Activated CD4-positive, alpha-beta memory T cell treated with anti-CD3 and anti-CD28 coated beads for 36 hours (primary cell): ENCODE measurements around the gene CCDC170. TPM values are rescaled to one million over a fixed set of nuclear protein-coding genes. Genes with fewer than 3 reads are reported as not detected.

ENCODE experiments used
- CTCF ChIA-PET: fragments of 350-600 bp; sonication (Branson Sonifier 250); formaldehyde crosslinking; loops from one replicate; lab custom pipeline; 2021; ENCODE audit warnings: antibody characterized with exemption, inconsistent platforms; lab: Charles Lee
- POLR2A ChIA-PET: fragments of 350-600 bp; sonication (Branson Sonifier 250); formaldehyde crosslinking; loops from one replicate; lab custom pipeline; 2021; ENCODE audit warnings: antibody characterized with exemption; lab: Charles Lee
- DNase-seq: peaks from one replicate; pipeline ENCODE4 v3.0.0-alpha.2; 2020
- H3K27ac Mint-ChIP-seq: one replicate; pipeline ENCODE4 v1.8.0; 2021; ENCODE audit warnings: mixed read lengths
- H3K27me3 Mint-ChIP-seq: one replicate; pipeline ENCODE4 v1.8.0; 2021; ENCODE audit warnings: mixed read lengths
- H3K36me3 Mint-ChIP-seq: one replicate; pipeline ENCODE4 v1.8.0; 2021; ENCODE audit warnings: mixed read lengths
- H3K4me1 Mint-ChIP-seq: one replicate; pipeline ENCODE4 v1.8.0; 2021; ENCODE audit warnings: low read depth, mixed read lengths
- H3K4me3 Mint-ChIP-seq: one replicate; pipeline ENCODE4 v1.8.0; 2021; ENCODE audit warnings: mild to moderate bottlenecking, mixed read lengths
- H3K9me3 Mint-ChIP-seq: one replicate; pipeline ENCODE4 v1.8.0; 2021; ENCODE audit warnings: mixed read lengths
- intact Hi-C: fragments of 100-400 bp; cut with micrococcal nuclease; formaldehyde crosslinking; loops from one replicate; pipeline ENCODE4 v1.15.1; 2023
- total RNA-seq, 2 experiments: library from RNA; stranded (reverse); gene quantifications; one replicate each; pipeline ENCODE4 v1.2.3, GENCODE V29; 2021

Gene CCDC170
- total RNA-seq, 2 experiments from 2014 or later = not detected

DNA sequence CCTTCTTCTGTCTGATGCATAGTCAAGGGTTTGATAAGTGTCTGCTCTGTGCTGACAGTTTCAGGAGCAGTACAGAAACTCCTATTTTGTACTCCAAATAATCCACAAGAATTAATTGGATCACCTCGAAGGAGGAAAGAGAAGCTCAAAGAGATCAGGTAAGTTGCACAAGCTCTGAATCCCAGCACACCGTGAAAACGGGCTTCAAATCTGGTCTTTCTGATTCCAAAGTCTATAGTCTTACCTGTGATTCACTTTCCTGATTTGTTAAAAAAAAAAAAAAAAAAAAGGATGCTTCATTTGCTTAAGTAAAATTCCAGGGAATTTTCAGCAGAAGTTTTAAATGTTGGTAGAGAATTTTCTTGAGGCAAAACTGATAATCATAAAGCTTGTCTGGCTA, 157.8 kb downstream of the CCDC170 start:
- no peak overlapping the region for H3K4me3 Mint-ChIP-seq
- H3K4me1 Mint-ChIP-seq = no peaks in the 10 kb centered on the region
- CTCF ChIA-PET = no interaction called here
- H3K27ac Mint-ChIP-seq = no peak overlapping the region
- DNase-seq = no peak
- intact Hi-C loops = no loop called here
- H3K9me3 Mint-ChIP-seq = peaks cover 16% of the 10 kb centered on the region
- peaks cover 25% of the 10 kb centered on the region for H3K27me3 Mint-ChIP-seq
- POLR2A ChIA-PET = interaction anchor here (0.6 kb wide), 1 partner anchor 296 kb away, joined by 5 read pairs; no protein-coding TSS in a partner anchor
- H3K36me3 Mint-ChIP-seq = no peaks in the 10 kb centered on the region

DNA sequence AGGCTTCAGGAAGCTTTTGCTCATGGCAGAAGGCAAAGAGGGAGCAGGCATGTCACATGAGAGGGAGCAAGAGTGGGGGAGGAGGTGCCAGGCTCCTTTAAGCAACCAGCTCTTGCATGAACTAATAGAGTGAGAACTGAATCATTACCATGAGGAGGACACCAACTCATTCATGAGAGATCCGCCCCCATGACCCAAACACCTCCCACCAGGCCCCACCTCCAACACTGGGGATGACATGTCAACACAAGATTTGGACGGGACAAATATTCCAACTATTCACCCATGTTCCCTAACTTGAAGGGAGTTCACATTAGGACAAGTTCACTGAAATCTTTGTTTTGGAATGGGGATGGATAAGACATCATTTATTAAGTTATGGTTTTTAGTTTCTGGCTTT, 158.5 kb downstream of the CCDC170 start:
- POLR2A ChIA-PET = interaction anchor here (0.6 kb wide), 1 partner anchor 297 kb away, joined by 5 read pairs; no protein-coding TSS in a partner anchor
- no peak for DNase-seq
- H3K36me3 Mint-ChIP-seq = no peaks in the 10 kb centered on the region
- no peaks in the 10 kb centered on the region for H3K4me1 Mint-ChIP-seq
- H3K27ac Mint-ChIP-seq = no peak overlapping the region
- peaks cover 20% of the 10 kb centered on the region for H3K27me3 Mint-ChIP-seq
- H3K4me3 Mint-ChIP-seq = no peak overlapping the region
- CTCF ChIA-PET = no interaction called here
- H3K9me3 Mint-ChIP-seq = peaks cover 16% of the 10 kb centered on the region
- intact Hi-C loops = no loop called here

DNA sequence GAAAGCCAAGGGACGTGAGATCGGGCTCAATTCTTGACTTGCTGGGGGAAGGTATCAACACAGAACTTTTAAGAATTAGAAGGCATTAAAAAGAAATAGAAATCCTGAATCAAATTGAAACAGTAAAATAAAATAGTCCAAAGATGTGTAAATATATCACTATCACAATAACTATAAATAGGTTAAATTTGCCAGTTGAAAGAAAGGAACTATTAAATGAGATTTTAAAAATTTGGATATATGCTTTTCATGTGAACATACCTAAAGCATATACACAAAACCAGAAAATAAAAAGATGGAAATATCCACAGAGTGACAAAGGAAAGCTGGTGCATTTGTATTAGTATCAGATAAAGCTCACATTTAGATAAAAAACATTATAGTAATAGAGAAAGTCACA, 161.3 kb downstream of the CCDC170 start:
- intact Hi-C loops = no loop called here

DNA sequence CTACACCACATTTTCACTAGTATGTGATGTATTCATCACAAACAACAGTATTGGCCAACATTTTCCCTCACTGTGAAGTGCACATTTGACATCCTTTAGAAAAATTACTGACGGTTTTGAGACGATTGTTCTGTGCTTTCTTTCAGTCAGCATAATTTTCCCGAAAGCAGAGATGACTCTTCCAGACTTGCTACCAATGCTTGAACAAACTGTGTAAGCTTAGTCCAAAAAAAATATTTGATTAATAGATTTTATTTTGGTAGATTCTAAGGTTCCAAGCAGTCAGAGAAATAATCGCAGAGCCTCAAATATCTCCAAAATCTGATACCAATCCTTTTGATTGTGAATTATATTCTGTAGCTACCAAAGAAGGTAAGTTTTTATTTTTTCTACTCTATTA, 162.6 kb downstream of the CCDC170 start:
- POLR2A ChIA-PET = no interaction called here
- H3K9me3 Mint-ChIP-seq = peaks cover 16% of the 10 kb centered on the region

More for the DNA sequence above, 161.3 kb downstream of the CCDC170 start:
- POLR2A ChIA-PET = no interaction called here
- no peaks in the 10 kb centered on the region for H3K4me1 Mint-ChIP-seq
- peaks cover 16% of the 10 kb centered on the region for H3K9me3 Mint-ChIP-seq
- no peaks in the 10 kb centered on the region for H3K36me3 Mint-ChIP-seq
- no peak overlapping the region for H3K27ac Mint-ChIP-seq
- DNase-seq = no peak
- H3K27me3 Mint-ChIP-seq = peaks cover 9% of the 10 kb centered on the region
- CTCF ChIA-PET = no interaction called here
- H3K4me3 Mint-ChIP-seq = no peak overlapping the region

DNA sequence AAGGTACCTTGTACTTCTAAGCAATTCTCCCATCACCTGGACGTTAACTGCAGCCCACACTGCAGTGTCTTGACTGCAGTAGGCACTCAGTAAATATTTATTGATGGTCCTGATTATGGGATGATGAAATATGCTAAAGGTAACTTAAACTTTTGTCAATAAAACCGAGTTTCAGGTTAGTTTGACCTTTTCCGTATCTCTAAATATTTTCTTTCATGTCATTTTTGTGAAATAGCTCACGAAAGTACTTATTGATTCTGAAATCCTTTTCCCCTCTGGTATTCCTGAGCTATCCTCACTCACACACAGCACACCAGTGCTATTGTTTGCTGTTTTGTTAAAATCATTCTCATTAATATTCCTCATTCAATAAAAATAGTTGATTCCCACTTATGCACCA, 164.3 kb downstream of the CCDC170 start:
- ChIA-PET POLR2A (no interaction called here), CTCF (no interaction called here)
- H3K4me1 Mint-ChIP-seq = no peaks in the 10 kb centered on the region
- intact Hi-C loops = no loop called here
- peaks cover 16% of the 10 kb centered on the region for H3K9me3 Mint-ChIP-seq
- no peak for DNase-seq
- no peak overlapping the region for H3K27ac Mint-ChIP-seq
- peaks cover 13% of the 10 kb centered on the region for H3K27me3 Mint-ChIP-seq
- H3K4me3 Mint-ChIP-seq = no peak overlapping the region
- no peaks in the 10 kb centered on the region for H3K36me3 Mint-ChIP-seq

More for the DNA sequence above, 162.6 kb downstream of the CCDC170 start:
- CTCF ChIA-PET = no interaction called here
- H3K36me3 Mint-ChIP-seq = no peaks in the 10 kb centered on the region
- H3K27me3 Mint-ChIP-seq = peaks cover 9% of the 10 kb centered on the region
- no peaks in the 10 kb centered on the region for H3K4me1 Mint-ChIP-seq
- intact Hi-C loops = no loop called here
- H3K4me3 Mint-ChIP-seq = no peak overlapping the region
- no peak overlapping the region for H3K27ac Mint-ChIP-seq
- DNase-seq = no peak

DNA sequence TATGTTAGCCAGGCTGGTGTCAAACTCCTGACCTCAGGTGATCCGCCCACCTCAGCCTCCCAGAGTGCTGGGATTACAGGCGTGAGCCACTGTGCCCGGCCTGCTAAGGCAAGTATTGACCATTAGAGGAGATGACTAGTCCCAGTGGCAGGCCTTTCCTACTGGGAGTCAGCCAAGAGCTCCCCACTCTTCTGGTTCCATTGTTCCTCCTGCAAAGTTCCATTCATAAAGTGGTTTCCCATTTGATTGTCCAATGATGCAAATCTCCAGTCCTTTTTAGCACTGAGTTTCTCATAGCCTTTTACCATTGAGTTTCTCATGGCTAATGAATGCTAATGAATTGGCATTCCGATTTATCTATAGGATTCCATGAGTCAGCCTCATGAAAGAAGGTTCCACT, 165.4 kb downstream of the CCDC170 start:
- ChIA-PET CTCF (no interaction called here), POLR2A (no interaction called here)
- no peaks in the 10 kb centered on the region for H3K4me1 Mint-ChIP-seq
- H3K9me3 Mint-ChIP-seq = peaks cover 16% of the 10 kb centered on the region
- no peak overlapping the region for H3K4me3 Mint-ChIP-seq
- intact Hi-C loops = no loop called here
- H3K36me3 Mint-ChIP-seq = no peaks in the 10 kb centered on the region
- peaks cover 16% of the 10 kb centered on the region for H3K27me3 Mint-ChIP-seq
- no peak for DNase-seq
- no peak overlapping the region for H3K27ac Mint-ChIP-seq

DNA sequence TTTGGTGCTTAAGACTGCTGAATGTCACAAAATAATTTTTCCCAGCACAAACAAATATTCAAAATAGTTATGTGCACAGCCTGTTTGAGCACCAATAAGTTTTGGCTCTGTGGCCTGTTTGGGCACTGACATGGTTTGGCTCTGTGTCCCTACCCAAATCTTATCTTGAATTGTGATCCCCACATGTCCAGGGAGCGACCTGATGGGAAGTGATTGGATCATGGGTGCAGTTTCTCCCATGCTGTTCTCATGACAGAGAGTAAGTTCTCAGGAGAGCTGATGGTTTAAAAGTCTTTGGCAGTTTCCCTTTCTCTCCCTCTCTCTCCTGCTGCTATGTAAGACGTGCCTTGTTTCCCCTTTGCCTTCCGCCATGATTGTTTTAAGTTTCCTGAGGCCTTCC, 167.7 kb downstream of the CCDC170 start:
- Mint-ChIP-seq H3K4me1 (no peaks in the 10 kb centered on the region), H3K27ac (no peak overlapping the region), H3K27me3 (peaks cover 16% of the 10 kb centered on the region), H3K36me3 (no peaks in the 10 kb centered on the region), H3K9me3 (no peaks in the 10 kb centered on the region), H3K4me3 (no peak overlapping the region)
- intact Hi-C loops = no loop called here
- ChIA-PET POLR2A (no interaction called here), CTCF (no interaction called here)
- no peak for DNase-seq

DNA sequence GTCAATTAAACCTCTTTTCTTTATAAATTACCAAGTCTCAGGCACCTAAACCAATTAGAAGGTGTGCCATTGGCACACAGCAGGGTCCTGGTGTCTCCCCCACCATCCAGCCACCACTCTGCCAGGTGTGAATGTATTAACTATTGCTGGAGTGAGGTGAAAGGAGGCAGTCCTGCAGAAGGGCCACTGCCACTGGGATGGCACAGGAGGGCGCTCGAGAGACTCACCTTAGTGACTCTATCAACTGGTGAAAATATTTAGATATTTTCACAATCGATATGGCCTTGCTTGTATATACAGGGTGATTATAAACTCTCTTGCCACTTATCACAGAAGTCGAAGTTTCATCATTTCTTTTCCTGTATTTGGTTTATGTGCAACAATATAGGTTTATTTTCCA, 168.1 kb downstream of the CCDC170 start:
- Mint-ChIP-seq H3K4me1 (no peaks in the 10 kb centered on the region), H3K27ac (no peak overlapping the region), H3K27me3 (peaks cover 16% of the 10 kb centered on the region), H3K4me3 (no peak overlapping the region), H3K36me3 (no peaks in the 10 kb centered on the region), H3K9me3 (no peaks in the 10 kb centered on the region)
- no peak for DNase-seq
- CTCF ChIA-PET = interaction anchor here (1.0 kb wide), 1 partner anchor 14 kb away, joined by 3 read pairs; no protein-coding TSS in a partner anchor
- POLR2A ChIA-PET = no interaction called here
- intact Hi-C loops = no loop called here

DNA sequence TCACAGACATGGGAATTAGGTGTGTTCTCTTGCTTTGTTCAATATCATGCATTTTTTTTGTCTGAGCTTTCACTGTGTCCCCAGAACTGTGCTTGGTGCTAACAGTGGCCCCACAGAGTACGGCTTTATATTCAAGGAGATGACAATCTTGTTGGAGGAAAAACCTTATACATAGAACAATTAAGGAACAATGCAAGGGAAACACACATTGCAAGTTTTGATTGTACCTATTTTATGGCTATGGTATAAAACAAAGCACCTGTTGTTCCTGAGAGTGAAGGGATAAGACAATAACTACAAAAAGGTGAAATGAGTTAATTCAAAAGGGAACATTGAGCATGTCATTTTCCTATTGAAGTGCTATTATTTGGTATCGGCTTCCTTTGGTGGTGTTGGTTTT, 169.7 kb downstream of the CCDC170 start:
- intact Hi-C loops = no loop called here
- no peaks in the 10 kb centered on the region for H3K9me3 Mint-ChIP-seq
- peaks cover 16% of the 10 kb centered on the region for H3K27me3 Mint-ChIP-seq
- H3K27ac Mint-ChIP-seq = no peak overlapping the region
- H3K4me3 Mint-ChIP-seq = no peak overlapping the region
- ChIA-PET POLR2A (no interaction called here), CTCF (no interaction called here)
- no peak for DNase-seq
- no peaks in the 10 kb centered on the region for H3K36me3 Mint-ChIP-seq
- H3K4me1 Mint-ChIP-seq = no peaks in the 10 kb centered on the region

DNA sequence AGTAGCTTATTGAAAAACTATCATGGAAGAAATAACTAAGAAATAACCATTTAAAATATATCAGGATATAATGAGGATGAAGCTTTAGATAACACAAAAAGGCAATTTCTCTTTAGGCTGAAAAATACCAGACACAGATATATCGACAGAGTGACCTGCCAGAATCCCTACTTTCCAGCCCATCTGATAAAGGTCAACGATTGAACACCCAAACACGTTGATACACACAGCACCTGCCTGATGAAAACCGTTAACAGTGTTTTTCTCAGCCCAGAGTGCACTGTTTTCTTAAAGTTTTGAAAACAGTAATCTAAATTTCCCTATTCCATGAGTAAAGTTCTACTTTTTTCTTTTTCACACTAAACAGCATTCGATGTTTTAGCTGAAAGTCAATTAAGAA, 170.6 kb downstream of the CCDC170 start:
- intact Hi-C loops = no loop called here
- peaks cover 16% of the 10 kb centered on the region for H3K27me3 Mint-ChIP-seq
- ChIA-PET CTCF (no interaction called here), POLR2A (no interaction called here)
- no peaks in the 10 kb centered on the region for H3K36me3 Mint-ChIP-seq
- DNase-seq = no peak
- no peaks in the 10 kb centered on the region for H3K9me3 Mint-ChIP-seq
- no peak overlapping the region for H3K4me3 Mint-ChIP-seq
- H3K27ac Mint-ChIP-seq = no peak overlapping the region
- H3K4me1 Mint-ChIP-seq = no peaks in the 10 kb centered on the region

DNA sequence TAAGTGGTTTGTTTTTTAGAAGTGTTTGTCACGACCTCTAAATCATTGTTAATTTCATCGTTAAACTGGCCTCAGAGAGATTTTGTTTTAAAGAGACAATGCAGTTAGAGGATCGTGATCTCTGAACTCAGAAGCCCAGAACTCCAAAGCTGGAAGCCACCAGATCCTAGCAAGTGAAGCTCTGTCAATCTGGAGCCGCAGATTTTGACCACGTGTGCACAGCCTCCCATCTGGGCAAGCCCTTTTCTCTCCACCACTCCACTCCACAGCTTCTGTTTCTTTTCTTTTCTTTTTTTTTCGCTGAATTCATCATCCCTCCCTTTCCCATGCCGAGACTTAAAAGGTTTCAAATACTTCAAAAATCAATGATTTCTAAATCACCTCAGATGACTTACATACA, 171.5 kb downstream of the CCDC170 start:
- H3K9me3 Mint-ChIP-seq = no peaks in the 10 kb centered on the region
- peaks cover 16% of the 10 kb centered on the region for H3K27me3 Mint-ChIP-seq
- no peak for DNase-seq
- H3K4me1 Mint-ChIP-seq = no peaks in the 10 kb centered on the region
- POLR2A ChIA-PET = no interaction called here
- no peak overlapping the region for H3K4me3 Mint-ChIP-seq
- no peaks in the 10 kb centered on the region for H3K36me3 Mint-ChIP-seq
- CTCF ChIA-PET = interaction anchor here (0.9 kb wide), 1 partner anchor 11 kb away, joined by 3 read pairs; no protein-coding TSS in a partner anchor
- H3K27ac Mint-ChIP-seq = no peak overlapping the region
- intact Hi-C loops = no loop called here

DNA sequence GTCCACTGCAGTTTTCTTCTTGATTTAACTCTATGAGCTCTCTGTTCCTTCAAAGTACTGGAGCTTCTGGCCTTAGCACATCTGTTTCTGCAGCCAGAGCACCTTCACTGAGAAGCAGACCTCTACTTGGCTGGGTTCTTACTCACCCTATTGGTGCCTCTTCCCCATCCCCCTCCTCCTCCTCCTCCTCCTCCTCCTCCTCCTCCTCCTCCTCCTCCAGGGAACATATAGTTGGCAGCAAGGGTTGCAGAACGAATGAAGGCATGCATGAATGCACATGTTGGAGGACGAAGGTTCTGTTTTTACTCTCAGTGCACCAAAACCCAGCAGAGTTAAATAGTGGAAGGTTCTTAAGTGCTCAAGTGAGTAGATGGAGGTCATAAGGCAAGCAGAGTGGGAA, 172.7 kb downstream of the CCDC170 start:
- no peaks in the 10 kb centered on the region for H3K9me3 Mint-ChIP-seq
- no peak overlapping the region for H3K27ac Mint-ChIP-seq
- no peaks in the 10 kb centered on the region for H3K36me3 Mint-ChIP-seq
- no peak for DNase-seq
- no peaks in the 10 kb centered on the region for H3K4me1 Mint-ChIP-seq
- POLR2A ChIA-PET = no interaction called here
- H3K4me3 Mint-ChIP-seq = no peak overlapping the region
- CTCF ChIA-PET = interaction anchor here (0.9 kb wide), 1 partner anchor 10 kb away, joined by 3 read pairs; no protein-coding TSS in a partner anchor
- intact Hi-C loops = no loop called here
- H3K27me3 Mint-ChIP-seq = peaks cover 16% of the 10 kb centered on the region

DNA sequence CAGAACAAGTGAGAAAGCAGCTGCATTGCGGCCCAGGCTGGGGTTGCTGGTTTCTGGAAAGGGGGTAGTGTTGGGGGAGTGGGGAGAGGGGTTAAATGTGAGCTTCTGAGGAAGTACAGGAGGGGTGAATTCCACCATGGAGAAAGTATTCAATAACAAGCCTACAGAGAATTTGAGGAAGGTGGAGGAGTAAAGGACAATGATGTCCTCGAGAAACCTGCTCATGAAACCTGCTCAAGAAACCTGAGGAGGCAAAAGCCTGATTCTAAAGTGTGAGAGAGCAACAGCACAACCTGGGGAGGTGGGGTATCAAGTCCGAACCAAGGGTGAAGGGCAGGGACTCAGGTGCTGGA, 175.4 kb downstream of the CCDC170 start:
- ChIA-PET CTCF (interaction anchor here (0.7 kb wide), 1 partner anchor 475 kb away, joined by 4 read pairs; no protein-coding TSS in a partner anchor), POLR2A (no interaction called here)
- intact Hi-C loops = no loop called here

More for the DNA sequence above, 175.4 kb downstream of the CCDC170 start:
- H3K4me3 Mint-ChIP-seq = no peak overlapping the region
- peaks cover 6% of the 10 kb centered on the region for H3K27me3 Mint-ChIP-seq
- no peaks in the 10 kb centered on the region for H3K4me1 Mint-ChIP-seq
- no peak for DNase-seq
- no peaks in the 10 kb centered on the region for H3K9me3 Mint-ChIP-seq
- H3K36me3 Mint-ChIP-seq = no peaks in the 10 kb centered on the region
- H3K27ac Mint-ChIP-seq = no peak overlapping the region
